ENCODE data around the gene FAIM2.

DNA sequence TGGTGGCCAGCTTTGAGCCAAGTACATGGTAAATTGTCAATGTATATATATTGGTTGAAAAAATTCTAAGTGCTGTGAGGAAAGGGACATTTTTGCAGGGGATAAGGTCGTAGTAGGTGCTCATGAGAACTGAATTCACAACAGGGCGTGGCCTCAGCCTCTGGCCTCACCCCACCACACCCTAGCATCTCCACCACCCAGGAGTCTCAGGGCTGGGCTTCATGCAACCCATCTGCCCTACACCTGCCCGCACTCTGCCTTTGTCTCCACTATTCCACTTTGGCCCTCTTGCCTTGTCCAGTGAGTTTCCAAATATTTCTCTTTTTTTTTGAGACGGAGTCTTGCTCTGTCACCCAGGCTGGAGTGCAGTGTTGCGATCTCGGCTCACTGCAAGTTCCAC is 24.8 kb upstream of the FAIM2 start:
- TF ChIP-seq, protein P1, sequence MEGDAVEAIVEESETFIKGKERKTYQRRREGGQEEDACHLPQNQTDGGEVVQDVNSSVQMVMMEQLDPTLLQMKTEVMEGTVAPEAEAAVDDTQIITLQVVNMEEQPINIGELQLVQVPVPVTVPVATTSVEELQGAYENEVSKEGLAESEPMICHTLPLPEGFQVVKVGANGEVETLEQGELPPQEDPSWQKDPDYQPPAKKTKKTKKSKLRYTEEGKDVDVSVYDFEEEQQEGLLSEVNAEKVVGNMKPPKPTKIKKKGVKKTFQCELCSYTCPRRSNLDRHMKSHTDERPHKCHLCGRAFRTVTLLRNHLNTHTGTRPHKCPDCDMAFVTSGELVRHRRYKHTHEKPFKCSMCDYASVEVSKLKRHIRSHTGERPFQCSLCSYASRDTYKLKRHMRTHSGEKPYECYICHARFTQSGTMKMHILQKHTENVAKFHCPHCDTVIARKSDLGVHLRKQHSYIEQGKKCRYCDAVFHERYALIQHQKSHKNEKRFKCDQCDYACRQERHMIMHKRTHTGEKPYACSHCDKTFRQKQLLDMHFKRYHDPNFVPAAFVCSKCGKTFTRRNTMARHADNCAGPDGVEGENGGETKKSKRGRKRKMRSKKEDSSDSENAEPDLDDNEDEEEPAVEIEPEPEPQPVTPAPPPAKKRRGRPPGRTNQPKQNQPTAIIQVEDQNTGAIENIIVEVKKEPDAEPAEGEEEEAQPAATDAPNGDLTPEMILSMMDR (conservative IDR thresholded peaks at IDR 0.05), result no peak
- TF ChIP-seq ZFX (IDR thresholded peaks at IDR 0.05), result no peak

Data from C4-2B (cell line).